ENCODE measurements around the gene PRXL2B. TPM values are rescaled to one million over a fixed set of nuclear protein-coding genes. Genes with fewer than 3 reads are reported as not detected.

Gene PRXL2B
- total and polyA plus RNA-seq, 4 donors = 4.6 to 10.2 (median 8.1) TPM

GRCh38 chr1:2566101-2567045 is 20.2 kb upstream of the PRXL2B start:
- Histone ChIP-seq H3K27ac (ENCODE audit: low read depth in 1 of 2, low read length in 2 of 2) (no peak overlapping the region), H3K9ac (ENCODE audit: low read depth in 1 of 2, low read length in 2 of 2) (no peak overlapping the region), H3K36me3 (ENCODE audit: control insufficient read depth in 4 of 4, insufficient read depth in 3 of 4, low read depth in 1 of 4, low read length in 3 of 4) (peaks cover 0 to 18% (median 8%) of the 10 kb centered on the region in 4 donors), H3K4me1 (ENCODE audit: control insufficient read depth in 4 of 4, insufficient read depth in 4 of 4, low read length in 3 of 4) (peaks cover 0 to 4% (median 0%) of the 10 kb centered on the region in 4 donors), H3K4me3 (ENCODE audit: low read depth in 1 of 3, low read length in 3 of 3) (no peak overlapping the region), H3K9me3 (ENCODE audit: control insufficient read depth in 4 of 4, low read length in 3 of 4) (no peaks in the 10 kb centered on the region), H3K27me3 (ENCODE audit: control insufficient read depth in 4 of 4, insufficient read depth in 4 of 4, low read length in 3 of 4) (no peaks in the 10 kb centered on the region)
- 85% methylated on average over 34 of the region's 34 CpGs for WGBS
- no peak for DNase-seq (ENCODE audit: low spot score)
- TF ChIP-seq ZBTB33 (IDR thresholded peaks at IDR 0.05) (no peak), NR2F2 (IDR thresholded peaks at IDR 0.05) (no peak), HNF4G (IDR thresholded peaks at IDR 0.05) (no peak), RXRA (IDR thresholded peaks at IDR 0.05) (no peak), JUND (IDR thresholded peaks at IDR 0.05) (no peak), YY1 (IDR thresholded peaks at IDR 0.05) (no peak), TAF1 (conservative IDR thresholded peaks at IDR 0.05) (no peak), ATF3 (IDR thresholded peaks at IDR 0.05) (no peak), FOXA2 (IDR thresholded peaks at IDR 0.05) (no peak), CTCF (IDR thresholded peaks at IDR 0.05; ENCODE audit: low read depth, low read length, missing input control) (no peak), EGR1 (IDR thresholded peaks at IDR 0.05; ENCODE audit: low read depth in 2 of 2) (no peak), FOXA1 (IDR thresholded peaks at IDR 0.05) (no peak), REST (IDR thresholded peaks at IDR 0.05) (no peak), SP1 (IDR thresholded peaks at IDR 0.05) (no peak), RAD21 (IDR thresholded peaks at IDR 0.05) (no peak), HNF4A (conservative IDR thresholded peaks at IDR 0.05) (no peak), MAX (IDR thresholded peaks at IDR 0.05) (no peak)
